ENCODE measurements around the gene SPOCD1. TPM values are rescaled to one million over a fixed set of nuclear protein-coding genes. Genes with fewer than 3 reads are reported as not detected.

SPOCD1 gene
- total and polyA plus RNA-seq, 5 donors, result 0.09 to 0.25 (median 0.16) TPM; not detected in 1

DNA sequence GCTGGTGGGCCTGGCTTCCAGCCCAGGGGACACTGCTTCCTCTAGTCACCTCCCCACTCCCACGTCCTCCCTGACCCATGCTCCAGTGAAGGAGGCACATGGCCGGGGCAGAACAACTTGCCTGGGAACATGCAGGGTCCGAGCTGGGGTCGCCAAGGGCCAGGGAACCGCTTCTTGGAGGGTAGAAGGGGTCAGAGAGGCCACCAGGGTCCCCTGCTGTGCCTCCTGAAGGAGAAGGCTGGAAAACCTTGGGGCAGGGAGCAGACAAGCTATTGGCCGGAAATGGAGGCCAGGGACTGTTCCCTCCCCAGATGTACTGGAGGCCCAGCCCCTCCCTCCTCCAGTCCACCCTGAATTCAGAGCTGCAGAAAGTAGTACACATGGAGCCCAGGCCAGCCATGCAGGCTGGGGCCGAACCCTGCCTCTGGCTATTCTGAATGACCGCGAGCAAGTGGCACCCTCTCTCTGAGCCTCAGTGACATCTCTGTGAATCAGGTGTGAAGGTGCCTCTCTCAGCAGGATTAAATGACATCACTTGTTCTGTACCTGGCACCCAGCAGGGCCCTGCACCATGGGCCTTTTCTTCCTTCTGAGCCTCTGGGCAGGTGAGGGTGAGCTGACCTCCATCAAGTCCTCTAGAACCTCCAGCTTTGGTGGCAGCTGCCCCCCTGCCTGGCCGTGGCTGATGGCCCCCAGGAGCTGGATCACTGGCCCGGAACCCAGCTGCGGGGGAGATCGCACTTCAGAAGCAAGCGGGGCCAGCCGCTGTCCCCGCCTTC lies 15.7 kb downstream of the SPOCD1 start:
- no peak for ATAC-seq
- Histone ChIP-seq H3K9me3 (ENCODE audit: control insufficient read depth, low read length) (no peaks in the 10 kb centered on the region), H3K27ac (ENCODE audit: low read length) (no peak overlapping the region), H3K4me1 (ENCODE audit: control insufficient read depth, insufficient read depth, low read length) (no peaks in the 10 kb centered on the region), H3K4me3 (ENCODE audit: low read length) (no peak overlapping the region), H3K27me3 (ENCODE audit: control insufficient read depth, insufficient read depth) (no peaks in the 10 kb centered on the region)
- WGBS, result 82% methylated on average over 16 of the region's 16 CpGs
- no peak for DNase-seq
- intact Hi-C loops (cut with DNase I), result loop anchor here in 2 of 4 donors (10.0 kb wide), 1 partner anchor 235 kb away; no protein-coding TSS in a partner anchor

DNA sequence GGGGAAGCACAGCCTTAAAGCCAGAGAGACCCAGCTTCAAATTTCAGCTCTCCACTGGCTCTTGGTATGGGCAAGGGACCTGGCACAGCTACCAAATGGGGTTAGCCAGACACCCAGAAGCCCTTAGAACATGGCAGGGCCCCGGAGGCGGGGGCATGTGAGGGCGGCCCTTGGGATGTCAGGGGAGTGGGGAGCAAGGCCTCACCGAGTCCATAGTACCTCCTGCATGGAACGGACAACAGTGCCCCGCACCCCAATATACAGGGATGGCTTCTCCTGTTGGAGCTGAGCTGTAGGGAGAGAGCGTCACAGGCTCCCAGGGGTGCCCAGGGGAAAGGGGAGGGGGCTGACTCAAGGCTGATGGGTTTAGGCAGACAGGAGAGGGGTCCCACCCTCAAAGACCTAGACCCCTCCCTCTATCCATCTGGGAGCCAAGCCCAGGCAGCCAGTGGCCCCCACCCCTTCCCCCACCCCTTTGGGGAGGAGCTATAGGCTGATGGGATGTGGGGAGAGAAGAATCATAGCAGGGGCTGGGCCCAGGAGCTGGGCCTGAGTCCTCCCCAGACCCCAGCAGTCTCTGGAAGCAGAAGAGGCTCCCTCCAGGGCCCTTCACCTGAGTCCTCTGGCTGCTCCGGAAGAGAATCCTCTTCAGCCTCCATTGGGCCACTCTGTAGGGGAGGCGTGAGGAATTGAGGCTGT lies 16.5 kb downstream of the SPOCD1 start:
- H3K27me3 ChIP-seq (ENCODE audit: control insufficient read depth, insufficient read depth), result no peaks in the 10 kb centered on the region
- H3K4me1 ChIP-seq (ENCODE audit: control insufficient read depth, insufficient read depth, low read length), result no peaks in the 10 kb centered on the region
- H3K9me3 ChIP-seq (ENCODE audit: control insufficient read depth, low read length), result no peaks in the 10 kb centered on the region
- H3K4me3 ChIP-seq (ENCODE audit: low read length), result no peak overlapping the region
- H3K27ac ChIP-seq (ENCODE audit: low read length), result no peak overlapping the region
- DNase-seq, result no peak
- intact Hi-C loops (cut with DNase I), result loop anchor here in 2 of 4 donors (10.0 kb wide), 1 partner anchor 235 kb away; no protein-coding TSS in a partner anchor
- no peak for ATAC-seq
- 86% methylated on average over 9 of the region's 9 CpGs for WGBS

DNA sequence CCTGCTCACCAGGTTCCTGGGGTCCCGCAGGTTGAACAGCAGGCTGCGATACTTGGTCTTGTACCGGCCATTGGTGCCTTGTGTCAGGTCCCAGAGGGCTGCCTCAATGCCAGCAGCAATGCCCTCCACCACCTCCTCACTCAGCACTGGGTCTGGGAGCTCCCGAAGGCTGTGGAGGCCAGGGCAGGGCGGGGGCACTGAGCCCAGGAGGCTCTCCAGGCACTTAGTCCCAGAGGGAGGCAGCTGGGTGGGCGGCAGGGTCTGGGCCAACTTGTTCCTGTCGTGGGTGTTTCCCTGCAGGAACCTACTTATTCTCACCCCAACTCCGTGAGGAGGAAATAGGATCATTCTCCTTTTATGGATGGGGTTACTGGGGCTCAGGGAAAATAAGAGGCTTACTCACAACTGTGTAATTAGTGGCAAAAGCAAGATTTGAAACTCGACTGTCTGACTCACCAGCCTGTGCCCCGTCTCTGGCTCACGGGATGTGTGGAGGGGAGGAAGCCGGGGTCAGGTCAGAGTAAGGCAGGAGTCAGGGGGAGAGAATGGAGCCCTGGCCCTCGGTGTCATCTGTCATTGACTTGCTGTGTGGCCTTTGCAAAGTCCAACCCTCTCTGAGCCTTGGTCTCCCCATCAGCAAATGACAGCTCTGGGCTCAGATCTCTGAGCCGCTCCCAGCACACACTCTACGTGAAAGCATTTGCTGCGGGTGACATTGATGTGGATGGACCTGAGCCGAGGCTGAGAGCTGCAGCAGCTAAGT lies 17.2 kb downstream of the SPOCD1 start:
- 60% methylated on average over 17 of the region's 17 CpGs for WGBS
- Histone ChIP-seq H3K27ac (ENCODE audit: low read length) (no peak overlapping the region), H3K9me3 (ENCODE audit: control insufficient read depth, low read length) (no peaks in the 10 kb centered on the region), H3K4me3 (ENCODE audit: low read length) (no peak overlapping the region), H3K27me3 (ENCODE audit: control insufficient read depth, insufficient read depth) (no peaks in the 10 kb centered on the region), H3K4me1 (ENCODE audit: control insufficient read depth, insufficient read depth, low read length) (no peaks in the 10 kb centered on the region)
- DNase-seq, result no peak
- peak in 1 of 2 donors; percentile 12 for ATAC-seq
- intact Hi-C loops (cut with DNase I), result loop anchor here in 2 of 4 donors (10.0 kb wide), 1 partner anchor 234 kb away; no protein-coding TSS in a partner anchor

DNA sequence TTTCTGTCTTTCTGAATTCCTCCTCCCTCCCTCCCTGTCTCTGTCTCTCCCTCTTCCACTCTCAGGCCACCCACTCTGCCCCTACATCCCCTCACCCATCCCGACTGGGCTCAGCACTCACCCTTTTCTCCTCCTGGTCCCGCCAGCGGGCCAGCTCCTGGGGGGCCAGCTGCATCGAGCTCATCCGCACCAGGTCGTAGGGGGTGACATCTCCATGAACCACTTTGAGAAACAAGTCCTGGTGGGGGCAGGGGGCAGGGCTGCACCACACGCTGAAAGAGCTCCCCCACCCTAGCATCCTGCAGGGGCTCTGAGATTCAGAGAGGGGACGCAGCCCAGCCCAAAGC lies 17.8 kb downstream of the SPOCD1 start:
- intact Hi-C loops (cut with DNase I), result loop anchor here in 2 of 4 donors (10.0 kb wide), 1 partner anchor 233 kb away; no protein-coding TSS in a partner anchor
- no peak for ATAC-seq

DNA sequence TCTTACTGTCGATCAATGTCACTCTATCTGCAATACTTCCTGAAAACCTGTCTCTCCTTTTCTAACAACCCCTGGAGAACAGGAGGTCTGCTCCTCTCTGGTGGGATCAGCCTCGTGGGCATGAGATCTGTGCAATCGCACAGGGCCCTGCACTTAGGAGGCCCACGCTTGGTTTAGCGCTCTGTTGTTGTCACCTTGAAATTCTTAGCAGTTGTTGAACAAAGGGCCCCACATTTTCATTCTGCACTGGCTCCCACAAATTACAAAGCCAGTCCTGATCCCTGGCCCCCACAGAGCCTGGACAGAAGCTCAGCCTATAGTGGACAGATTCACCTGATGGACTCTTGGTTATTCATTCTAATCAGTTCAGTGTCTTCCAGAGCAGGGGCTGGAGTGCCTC lies 18.6 kb downstream of the SPOCD1 start:
- no peaks in the 10 kb centered on the region for H3K4me1 ChIP-seq (ENCODE audit: control insufficient read depth, insufficient read depth, low read length)
- H3K4me3 ChIP-seq (ENCODE audit: low read length), result no peak overlapping the region
- ATAC-seq (no peak), DNase-seq (no peak)
- no peaks in the 10 kb centered on the region for H3K9me3 ChIP-seq (ENCODE audit: control insufficient read depth, low read length)
- H3K27me3 ChIP-seq (ENCODE audit: control insufficient read depth, insufficient read depth), result no peaks in the 10 kb centered on the region
- no peak overlapping the region for H3K27ac ChIP-seq (ENCODE audit: low read length)
- intact Hi-C loops (cut with DNase I), result loop anchor here in 2 of 4 donors (10.0 kb wide), 1 partner anchor 232 kb away; no protein-coding TSS in a partner anchor
- 84% methylated on average over 5 of the region's 5 CpGs for WGBS

More for the DNA sequence above, 17.8 kb downstream of the SPOCD1 start:
- Histone ChIP-seq H3K4me3 (ENCODE audit: low read length) (no peak overlapping the region), H3K27ac (ENCODE audit: low read length) (no peak overlapping the region), H3K27me3 (ENCODE audit: control insufficient read depth, insufficient read depth) (no peaks in the 10 kb centered on the region), H3K4me1 (ENCODE audit: control insufficient read depth, insufficient read depth, low read length) (no peaks in the 10 kb centered on the region), H3K9me3 (ENCODE audit: control insufficient read depth, low read length) (no peaks in the 10 kb centered on the region)
- 72% methylated on average over 8 of the region's 8 CpGs for WGBS
- DNase-seq, result no peak

DNA sequence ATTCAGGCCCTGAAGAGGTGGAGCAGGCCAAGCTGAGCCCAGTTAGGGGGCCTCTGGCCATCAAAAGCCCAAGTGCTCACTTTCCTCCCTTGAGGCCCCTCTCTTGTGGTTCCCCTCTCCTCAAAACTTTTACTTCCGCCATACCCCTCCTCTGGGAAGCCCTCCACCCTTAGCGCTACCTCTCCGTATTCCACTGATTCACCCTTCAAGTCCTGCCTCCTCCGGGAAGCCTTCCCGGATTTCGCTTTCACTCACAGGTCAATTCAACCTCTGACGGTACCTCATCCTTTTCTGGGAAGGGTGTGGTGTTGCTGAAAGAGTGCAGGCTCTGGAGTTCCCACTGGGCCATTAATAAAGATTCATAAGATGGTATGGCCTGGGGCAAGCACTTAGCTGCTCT lies 19.1 kb downstream of the SPOCD1 start:
- intact Hi-C loops (cut with DNase I), result loop anchor here in 2 of 4 donors (10.0 kb wide), 1 partner anchor 232 kb away; no protein-coding TSS in a partner anchor
- Histone ChIP-seq H3K27ac (ENCODE audit: low read length) (no peak overlapping the region), H3K4me3 (ENCODE audit: low read length) (no peak overlapping the region), H3K4me1 (ENCODE audit: control insufficient read depth, insufficient read depth, low read length) (no peaks in the 10 kb centered on the region), H3K9me3 (ENCODE audit: control insufficient read depth, low read length) (no peaks in the 10 kb centered on the region), H3K27me3 (ENCODE audit: control insufficient read depth, insufficient read depth) (no peaks in the 10 kb centered on the region)
- ATAC-seq (no peak), DNase-seq (no peak)
- whole genome bisulfite sequencing, result 90% methylated on average over 7 of the region's 7 CpGs

DNA sequence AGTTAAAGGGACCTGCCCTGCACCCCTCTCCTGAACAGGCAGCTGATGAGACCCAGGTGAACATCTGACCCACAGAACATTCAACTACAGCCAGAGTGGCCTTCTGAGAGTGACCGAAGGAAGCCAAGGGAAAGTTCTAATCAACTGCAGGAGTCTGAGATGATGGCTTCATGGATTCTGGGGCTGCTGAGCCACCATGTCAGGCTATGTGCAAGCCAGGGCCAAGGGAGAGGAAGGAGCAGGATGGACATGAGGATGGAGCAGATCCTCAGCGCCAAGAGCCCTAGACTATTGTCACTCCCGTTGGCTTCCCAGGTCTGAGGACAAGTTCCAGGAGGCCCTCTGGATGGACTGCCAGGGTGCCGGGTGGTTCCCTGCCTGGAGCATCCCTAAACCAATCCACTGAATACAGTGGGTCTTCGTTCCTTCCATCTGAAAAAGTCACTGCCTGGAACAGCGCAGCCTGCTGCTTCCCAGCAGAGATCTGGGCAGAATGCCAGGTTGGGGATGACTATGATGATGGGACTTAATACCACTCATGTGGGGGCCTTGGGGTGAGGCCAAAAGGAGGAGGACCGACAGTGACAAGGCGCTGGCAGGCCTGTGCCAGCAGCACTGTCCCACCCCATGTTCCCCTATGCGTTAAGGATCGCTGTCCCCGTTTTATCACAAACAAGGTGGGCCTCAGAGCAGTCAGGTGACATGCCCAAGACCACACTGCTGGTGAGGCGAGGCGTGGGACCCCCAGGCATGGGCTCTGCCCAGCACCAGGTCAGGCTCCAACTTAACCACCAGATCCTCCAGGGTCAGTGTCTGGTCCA lies 19.8 kb downstream of the SPOCD1 start:
- 52% methylated on average over 13 of the region's 13 CpGs for WGBS
- DNase-seq (no peak), ATAC-seq (peak in 1 of 2 donors; percentile 22)
- H3K9me3 ChIP-seq (ENCODE audit: control insufficient read depth, low read length), result no peaks in the 10 kb centered on the region
- no peak overlapping the region for H3K4me3 ChIP-seq (ENCODE audit: low read length)
- H3K27ac ChIP-seq (ENCODE audit: low read length), result no peak overlapping the region
- H3K27me3 ChIP-seq (ENCODE audit: control insufficient read depth, insufficient read depth), result no peaks in the 10 kb centered on the region
- H3K4me1 ChIP-seq (ENCODE audit: control insufficient read depth, insufficient read depth, low read length), result no peaks in the 10 kb centered on the region
- intact Hi-C loops (cut with DNase I), result loop anchor here in 2 of 4 donors (10.0 kb wide), 1 partner anchor 231 kb away; no protein-coding TSS in a partner anchor

DNA sequence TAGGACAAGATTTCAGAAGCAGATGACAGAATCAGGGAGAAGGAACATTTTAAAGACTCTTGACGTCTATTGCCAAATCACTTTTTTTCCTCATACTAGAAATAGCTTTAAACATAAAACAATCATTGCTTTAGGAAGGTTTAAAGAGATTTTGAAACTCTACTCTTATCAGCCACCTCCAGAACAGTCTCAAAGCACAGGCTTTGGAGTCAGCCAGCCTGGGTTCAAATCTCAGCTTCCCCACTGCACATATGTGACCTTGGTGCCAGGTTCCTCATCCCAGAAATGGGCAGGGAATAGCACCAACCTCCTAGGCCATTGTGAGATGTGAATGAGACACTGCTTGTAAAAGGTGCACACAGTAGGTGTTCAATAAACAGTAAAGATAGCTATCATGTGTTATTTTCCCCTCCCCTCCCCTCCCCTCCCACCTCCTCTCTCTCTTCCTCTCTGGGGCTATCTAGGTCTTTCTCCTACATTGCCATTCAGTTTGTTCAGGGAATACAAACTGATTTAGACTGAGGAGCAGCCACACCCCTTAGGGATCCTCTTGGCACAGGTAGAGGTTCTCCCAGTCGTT lies 20.6 kb downstream of the SPOCD1 start:
- intact Hi-C loops (cut with DNase I), result loop anchor here in 2 of 4 donors (10.0 kb wide), 1 partner anchor 230 kb away; no protein-coding TSS in a partner anchor
- DNase-seq (no peak), ATAC-seq (no peak)
- Histone ChIP-seq H3K27ac (ENCODE audit: low read length) (no peak overlapping the region), H3K27me3 (ENCODE audit: control insufficient read depth, insufficient read depth) (no peaks in the 10 kb centered on the region), H3K9me3 (ENCODE audit: control insufficient read depth, low read length) (no peaks in the 10 kb centered on the region), H3K4me1 (ENCODE audit: control insufficient read depth, insufficient read depth, low read length) (no peaks in the 10 kb centered on the region), H3K4me3 (ENCODE audit: low read length) (no peak overlapping the region)
- 62% methylated on average over 2 of the region's 2 CpGs for WGBS

DNA sequence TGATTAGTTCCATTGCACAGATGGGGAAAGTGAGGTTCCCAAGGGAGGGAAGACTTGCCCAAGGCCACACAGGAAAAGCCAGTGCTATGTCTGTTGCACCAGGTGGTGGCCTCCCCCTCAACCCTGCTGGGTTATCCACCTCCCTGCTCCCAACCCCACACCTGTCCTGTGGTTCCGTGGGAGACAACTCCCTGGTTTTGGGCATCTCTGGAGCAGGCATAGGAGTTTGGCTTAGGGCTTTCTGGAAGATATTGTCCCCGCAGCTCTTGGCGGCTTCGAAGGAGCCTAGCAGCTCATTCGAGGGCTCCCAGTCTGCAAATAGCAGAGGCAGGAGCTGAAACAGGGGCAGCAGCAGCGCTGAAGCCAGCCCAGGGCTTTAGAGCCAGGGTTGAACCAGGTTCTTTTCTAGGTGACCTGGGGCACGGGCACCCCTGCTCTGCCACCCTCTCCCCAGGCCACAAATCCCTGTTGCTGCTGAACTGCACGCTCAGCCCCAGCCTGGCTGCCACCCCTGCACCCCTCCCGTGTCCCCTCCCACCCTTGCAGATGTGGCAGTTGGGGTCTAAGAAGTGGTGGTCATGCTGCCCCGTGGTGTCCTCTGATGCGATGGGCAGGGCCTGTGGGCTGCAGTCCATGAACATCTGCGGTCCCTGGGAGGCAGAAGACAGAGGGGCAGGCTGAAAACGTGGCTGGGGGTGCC lies 22.1 kb downstream of the SPOCD1 start:
- DNase-seq, result no peak
- H3K27ac ChIP-seq (ENCODE audit: low read length), result no peak overlapping the region
- H3K9me3 ChIP-seq (ENCODE audit: control insufficient read depth, low read length), result no peaks in the 10 kb centered on the region
- no peaks in the 10 kb centered on the region for H3K4me1 ChIP-seq (ENCODE audit: control insufficient read depth, insufficient read depth, low read length)
- ATAC-seq, result no peak
- H3K4me3 ChIP-seq (ENCODE audit: low read length), result no peak overlapping the region
- no peaks in the 10 kb centered on the region for H3K27me3 ChIP-seq (ENCODE audit: control insufficient read depth, insufficient read depth)
- 83% methylated on average over 13 of the region's 13 CpGs for WGBS
- intact Hi-C loops (cut with DNase I), result loop anchor here in 3 of 4 donors (5.0 to 10.0 kb wide), 2 partner anchors 136 to 229 kb away; no protein-coding TSS in a partner anchor

Data from right cardiac atrium (tissue), 5 donors.